MCF 10A (cell line): Measurements from ENCODE around the gene SPSB4. TPM values are rescaled to one million over a fixed set of nuclear protein-coding genes. Genes with fewer than 3 reads are reported as not detected.
A peak's percentile ranks its signal among the peaks of the same experiment; 100 is the strongest.

Experiments used
- BruUV-seq: library from RNA; stranded (reverse); fragments of 400-500 nt; replicated peaks from 2 replicates; lab custom pipeline; 2021; lab: Mats Ljungman, UMichigan
- CTCF ChIA-PET: fragments of 300-600 bp; sonication (Branson Sonifier 250); formaldehyde crosslinking; extraction: SDS; loops from one replicate; lab custom pipeline; 2021; ENCODE audit warnings: antibody characterized with exemption, inconsistent platforms; lab: Yijun Ruan, JAX
- POLR2A ChIA-PET: fragments of 300-600, 350-650 bp; sonication (Branson Sonifier 250); formaldehyde crosslinking; extraction: SDS; loops from one replicate; lab custom pipeline; 2020; ENCODE audit warnings: antibody characterized with exemption, inconsistent platforms; lab: Yijun Ruan, JAX
- DNase-seq: peaks from one replicate; pipeline ENCODE4 v3.0.0-alpha.2; 2018; ENCODE audit not compliant: unreplicated experiment
- H3K27ac Mint-ChIP-seq: one replicate; pipeline ENCODE4 v1.8.0; 2022; ENCODE audit warnings: mild to moderate bottlenecking, low read depth, mixed read lengths; ENCODE audit not compliant: unreplicated experiment
- H3K27me3 Mint-ChIP-seq: one replicate; pipeline ENCODE4 v1.8.0; 2022; ENCODE audit warnings: mixed read lengths; ENCODE audit not compliant: insufficient read depth, unreplicated experiment
- H3K36me3 Mint-ChIP-seq: one replicate; pipeline ENCODE4 v1.8.0; 2022; ENCODE audit warnings: mild to moderate bottlenecking, moderate library complexity, mixed read lengths; ENCODE audit not compliant: insufficient read depth, unreplicated experiment
- H3K4me1 Mint-ChIP-seq: one replicate; pipeline ENCODE4 v1.8.0; 2022; ENCODE audit warnings: mixed read lengths; ENCODE audit not compliant: insufficient read depth, unreplicated experiment
- H3K4me3 Mint-ChIP-seq: one replicate; pipeline ENCODE4 v1.8.0; 2022; ENCODE audit warnings: mild to moderate bottlenecking, moderate library complexity, mixed read lengths; ENCODE audit not compliant: unreplicated experiment
- H3K9me3 Mint-ChIP-seq: one replicate; pipeline ENCODE4 v1.8.0; 2022; ENCODE audit warnings: mixed read lengths; ENCODE audit not compliant: unreplicated experiment
- CTCF ChIP-seq: fragments of 200-600 bp; IDR thresholded peaks from one replicate; pipeline ENCODE4 v1.8.0; 2022; ENCODE audit warnings: antibody characterized with exemption, mild to moderate bottlenecking; ENCODE audit not compliant: unreplicated experiment
- intact Hi-C: fragments of 100-400 bp; cut with micrococcal nuclease; formaldehyde crosslinking; loops from 2 replicates; pipeline ENCODE4 v1.14.1; 2022
- total RNA-seq: library from RNA; stranded (reverse); gene quantifications from 2 replicates; pipeline ENCODE4 v1.2.3, GENCODE V29; 2022

Gene SPSB4
- total RNA-seq, 1 experiment from 2014 or later: not detected

- no TSS peak for BruUV-seq
- no peak for TF ChIP-seq CTCF
- no peak for DNase-seq
- intact Hi-C loops: no loop called here
- H3K9me3 Mint-ChIP-seq: no peaks in the 10 kb centered on the region
- H3K27me3 Mint-ChIP-seq: peaks cover 18% of the 10 kb centered on the region
- no peaks in the 10 kb centered on the region for H3K36me3 Mint-ChIP-seq
- H3K4me1 Mint-ChIP-seq: no peaks in the 10 kb centered on the region
- no peak overlapping the region for H3K4me3 Mint-ChIP-seq
- ChIA-PET CTCF (no interaction called here), POLR2A (no interaction called here)
- no peak overlapping the region for H3K27ac Mint-ChIP-seq
These were observed 78.4 kb downstream of the SPSB4 start for GRCh38 chr3:141129541-141130011.

- intact Hi-C loops: no loop called here
- Mint-ChIP-seq H3K9me3 (peaks cover 8% of the 10 kb centered on the region), H3K4me1 (peaks cover 7% of the 10 kb centered on the region), H3K4me3 (no peak overlapping the region), H3K27ac (no peak overlapping the region), H3K27me3 (no peaks in the 10 kb centered on the region), H3K36me3 (no peaks in the 10 kb centered on the region)
- no peak for TF ChIP-seq CTCF
- POLR2A ChIA-PET: no interaction called here
- CTCF ChIA-PET: interaction anchor here (0.5 to 2.1 kb wide), 3 partner anchors 9 to 144 kb away, joined by 4 to 6 read pairs (median 4); no protein-coding TSS in a partner anchor
- no peak for DNase-seq
- BruUV-seq: no TSS peak
These were observed 92.4 kb downstream of the SPSB4 start for GRCh38 chr3:141143517-141143916.

- H3K4me1 Mint-ChIP-seq: peaks cover 7% of the 10 kb centered on the region
- H3K27me3 Mint-ChIP-seq: no peaks in the 10 kb centered on the region
- ChIA-PET CTCF (interaction anchor here (2.0 kb wide), 1 partner anchor 45 kb away, joined by 9 read pairs; no protein-coding TSS in a partner anchor), POLR2A (no interaction called here)
- no peak for TF ChIP-seq CTCF
- intact Hi-C loops: no loop called here
- no peaks in the 10 kb centered on the region for H3K36me3 Mint-ChIP-seq
- no peak overlapping the region for H3K4me3 Mint-ChIP-seq
- no TSS peak for BruUV-seq
- no peak for DNase-seq
- H3K27ac Mint-ChIP-seq: no peak overlapping the region
- peaks cover 8% of the 10 kb centered on the region for H3K9me3 Mint-ChIP-seq
These were observed 95.9 kb downstream of the SPSB4 start for GRCh38 chr3:141146979-141147470.

- H3K4me1 Mint-ChIP-seq: peaks cover 7% of the 10 kb centered on the region
- H3K36me3 Mint-ChIP-seq: no peaks in the 10 kb centered on the region
- H3K4me3 Mint-ChIP-seq: no peak overlapping the region
- H3K27ac Mint-ChIP-seq: no peak overlapping the region
- CTCF ChIA-PET: no interaction called here
- H3K9me3 Mint-ChIP-seq: peaks cover 8% of the 10 kb centered on the region
- H3K27me3 Mint-ChIP-seq: no peaks in the 10 kb centered on the region
- peak; percentile 78 for DNase-seq
- intact Hi-C loops: no loop called here
- no peak for TF ChIP-seq CTCF
- POLR2A ChIA-PET: no interaction called here
- no TSS peak for BruUV-seq
These were observed 96.5 kb downstream of the SPSB4 start for GRCh38 chr3:141147657-141148056.
